ENCODE data around the gene BBS9. TPM values are rescaled to one million over a fixed set of nuclear protein-coding genes. Genes with fewer than 3 reads are reported as not detected.
A peak's percentile ranks its signal among the peaks of the same experiment; 100 is the strongest.

BBS9 gene
- total RNA-seq, 1 experiment from 2014 or later: 4.7 TPM

GRCh38 chr7:33191340-33191739 is 62.0 kb downstream of the BBS9 start:
- no TSS peak for BruUV-seq (replicated peaks)
- Histone ChIP-seq H3K36me3 (ENCODE audit: control insufficient read depth, insufficient read depth, low read length) (no peaks in the 10 kb centered on the region), H3K9me3 (no peaks in the 10 kb centered on the region), H3K4me3 (ENCODE audit: low read depth, low read length) (no peak overlapping the region), H3K4me1 (no peaks in the 10 kb centered on the region), H3K27me3 (replicated peaks; ENCODE audit: control insufficient read depth, insufficient read depth, low read length) (no peaks in the 10 kb centered on the region)
- DNase-seq: peak in 1 of 2 experiments; percentile 4
- Mint-ChIP-seq H3K4me3 (ENCODE audit: unreplicated experiment) (no peak overlapping the region), H3K9me3 (ENCODE audit: unreplicated experiment) (no peaks in the 10 kb centered on the region), H3K36me3 (ENCODE audit: insufficient read depth, unreplicated experiment) (no peaks in the 10 kb centered on the region), H3K4me1 (ENCODE audit: low read depth, unreplicated experiment) (peaks cover 5% of the 10 kb centered on the region), H3K27me3 (ENCODE audit: insufficient read depth, unreplicated experiment) (peaks cover 2% of the 10 kb centered on the region), H3K27ac (ENCODE audit: unreplicated experiment) (no peak overlapping the region)
- ChIA-PET CTCF (no interaction called here), POLR2A (no interaction called here)
- no peak for TF ChIP-seq CTCF (IDR thresholded peaks at IDR 0.05; ENCODE audit: insufficient read depth in 1 of 2, low read depth in 1 of 2, low read length in 1 of 2, severe bottlenecking in 1 of 2, unreplicated experiment in 1 of 2)
- intact Hi-C loops (cut with micrococcal nuclease; ENCODE audit: unreplicated experiment): no loop called here

GRCh38 chr7:33192695-33193291 is 63.4 kb downstream of the BBS9 start:
- Histone ChIP-seq H3K36me3 (ENCODE audit: control insufficient read depth, insufficient read depth, low read length) (no peaks in the 10 kb centered on the region), H3K4me1 (no peaks in the 10 kb centered on the region), H3K4me3 (ENCODE audit: low read depth, low read length) (no peak overlapping the region), H3K9me3 (no peaks in the 10 kb centered on the region), H3K27me3 (replicated peaks; ENCODE audit: control insufficient read depth, insufficient read depth, low read length) (no peaks in the 10 kb centered on the region)
- no peaks in the 10 kb centered on the region for H3K36me3 Mint-ChIP-seq (ENCODE audit: insufficient read depth, unreplicated experiment)
- no peaks in the 10 kb centered on the region for H3K9me3 Mint-ChIP-seq (ENCODE audit: unreplicated experiment)
- ChIA-PET POLR2A (no interaction called here), CTCF (no interaction called here)
- peaks cover 5% of the 10 kb centered on the region for H3K4me1 Mint-ChIP-seq (ENCODE audit: low read depth, unreplicated experiment)
- intact Hi-C loops (cut with micrococcal nuclease; ENCODE audit: unreplicated experiment): no loop called here
- no peak for TF ChIP-seq CTCF (IDR thresholded peaks at IDR 0.05; ENCODE audit: insufficient read depth in 1 of 2, low read depth in 1 of 2, low read length in 1 of 2, severe bottlenecking in 1 of 2, unreplicated experiment in 1 of 2)
- H3K27me3 Mint-ChIP-seq (ENCODE audit: insufficient read depth, unreplicated experiment): peaks cover 4% of the 10 kb centered on the region
- no TSS peak for BruUV-seq (replicated peaks)
- no peak overlapping the region for H3K27ac Mint-ChIP-seq (ENCODE audit: unreplicated experiment)
- DNase-seq: no peak
- H3K4me3 Mint-ChIP-seq (ENCODE audit: unreplicated experiment): no peak overlapping the region

GRCh38 chr7:33193308-33193864 is 64.0 kb downstream of the BBS9 start:
- Mint-ChIP-seq H3K36me3 (ENCODE audit: insufficient read depth, unreplicated experiment) (no peaks in the 10 kb centered on the region), H3K27me3 (ENCODE audit: insufficient read depth, unreplicated experiment) (peaks cover 2% of the 10 kb centered on the region), H3K27ac (ENCODE audit: unreplicated experiment) (no peak overlapping the region), H3K4me1 (ENCODE audit: low read depth, unreplicated experiment) (peaks cover 5% of the 10 kb centered on the region), H3K4me3 (ENCODE audit: unreplicated experiment) (no peak overlapping the region), H3K9me3 (ENCODE audit: unreplicated experiment) (no peaks in the 10 kb centered on the region)
- no peak for DNase-seq
- H3K27me3 ChIP-seq (replicated peaks; ENCODE audit: control insufficient read depth, insufficient read depth, low read length): no peaks in the 10 kb centered on the region
- no TSS peak for BruUV-seq (replicated peaks)
- POLR2A ChIA-PET: no interaction called here
- H3K36me3 ChIP-seq (ENCODE audit: control insufficient read depth, insufficient read depth, low read length): no peaks in the 10 kb centered on the region
- intact Hi-C loops (cut with micrococcal nuclease; ENCODE audit: unreplicated experiment): no loop called here
- no peaks in the 10 kb centered on the region for H3K9me3 ChIP-seq
- CTCF ChIA-PET: no interaction called here
- H3K4me1 ChIP-seq: no peaks in the 10 kb centered on the region
- H3K4me3 ChIP-seq (ENCODE audit: low read depth, low read length): no peak overlapping the region
- TF ChIP-seq CTCF (IDR thresholded peaks at IDR 0.05; ENCODE audit: insufficient read depth in 1 of 2, low read depth in 1 of 2, low read length in 1 of 2, severe bottlenecking in 1 of 2, unreplicated experiment in 1 of 2): no peak
